GM12891 (cell line): ENCODE measurements around the gene SH3GL2.

ENCODE experiments used
- POLR2A ChIP-seq: IDR thresholded peaks from 2 replicates; pipeline ENCODE4 v1.6.1; 2011; ENCODE audit warnings: low read depth, low read length, control low read depth
- POLR2AphosphoS5 ChIP-seq: IDR thresholded peaks from 2 replicates; pipeline ENCODE4 v1.6.1; 2011; ENCODE audit warnings: low read depth, low read length, control low read depth
- SPI1 ChIP-seq: IDR thresholded peaks from 2 replicates; pipeline ENCODE4 v1.6.1; 2011; ENCODE audit warnings: low read depth, low read length, control low read depth
- TAF1 ChIP-seq: IDR thresholded peaks from 2 replicates; pipeline ENCODE4 v1.6.1; 2011; ENCODE audit warnings: low read depth, low read length, control low read depth

DNA sequence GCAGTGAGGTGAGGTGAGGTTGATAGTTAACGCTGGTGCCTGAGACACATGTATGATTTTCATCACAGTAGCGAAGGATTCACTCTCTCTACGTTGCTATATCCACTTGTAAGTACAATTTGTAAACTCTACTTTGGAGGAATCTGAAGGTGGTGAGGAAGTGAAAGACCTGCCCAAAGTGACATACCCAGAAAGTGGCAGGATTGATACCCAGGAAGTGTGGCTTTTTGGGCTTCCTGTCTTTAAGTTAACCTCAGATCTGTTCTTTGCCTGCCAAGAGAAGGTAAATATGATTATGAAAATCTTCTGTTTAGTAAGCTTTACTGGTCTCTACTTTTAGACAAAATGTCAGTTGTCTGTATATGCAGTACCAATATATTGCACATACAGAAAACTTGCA lies 143.1 kb downstream of the SH3GL2 start:
- TF ChIP-seq POLR2AphosphoS5 (no peak), POLR2A (no peak), TAF1 (no peak), SPI1 (no peak)
